Neural cell (in vitro differentiated cells): ENCODE measurements around the gene FCN2. TPM values are rescaled to one million over a fixed set of nuclear protein-coding genes. Genes with fewer than 3 reads are reported as not detected.

Source experiments
- H2AFZ ChIP-seq: fragments of 200-600, 300-800 bp; sonication (generic), shearing (Covaris generic); 2 replicates; pipeline ENCODE4 v1.6.0; 2014; ENCODE audit warnings: low read depth, mild to moderate bottlenecking, antibody characterized with exemption, low read length, moderate library complexity
- H3F3A ChIP-seq: fragments of 200-600 bp; shearing (Covaris generic); 2 replicates; pipeline ENCODE4 v1.6.1; 2016; ENCODE audit warnings: mild to moderate bottlenecking, moderate library complexity, mixed read lengths, antibody characterized with exemption, low read length; ENCODE audit not compliant: insufficient read depth, poor library complexity, severe bottlenecking
- H3K27ac ChIP-seq: fragments of 200-600, 300-800 bp; sonication (generic), shearing (Covaris generic); 2 replicates; pipeline ENCODE4 v1.5.1; 2014; ENCODE audit warnings: mild to moderate bottlenecking, low read length, moderate library complexity
- H3K27me3 ChIP-seq: fragments of 300-800, 200-600 bp; sonication (generic), shearing (Covaris generic); 2 replicates; pipeline ENCODE4 v1.6.0; 2014; ENCODE audit warnings: mild to moderate bottlenecking, low read depth, low read length, moderate library complexity; ENCODE audit not compliant: insufficient read depth
- H3K36me3 ChIP-seq: fragments of 300-800, 200-600 bp; sonication (generic), shearing (Covaris generic); 2 replicates; pipeline ENCODE4 v1.5.1; 2014; ENCODE audit warnings: mild to moderate bottlenecking, antibody characterized with exemption, low read length, moderate library complexity; ENCODE audit not compliant: insufficient read depth
- H3K4me2 ChIP-seq: fragments of 300-800, 200-600 bp; sonication (generic), shearing (Covaris generic); 2 replicates; pipeline ENCODE4 v1.6.0; 2014; ENCODE audit warnings: mild to moderate bottlenecking, low read length
- H3K4me3 ChIP-seq: fragments of 300-800, 200-600 bp; sonication (generic), shearing (Covaris generic); 2 replicates; pipeline ENCODE4 v1.5.1; 2014; ENCODE audit warnings: mild to moderate bottlenecking, low read length, moderate library complexity
- H3K79me2 ChIP-seq: fragments of 200-600 bp; shearing (Covaris generic); replicated peaks from 2 replicates; pipeline ENCODE4 v1.6.0; 2014; ENCODE audit warnings: mild to moderate bottlenecking, low read length, moderate library complexity; ENCODE audit not compliant: insufficient read depth
- H3K9ac ChIP-seq: fragments of 300-800, 200-600 bp; sonication (generic), shearing (Covaris generic); 2 replicates; pipeline ENCODE4 v1.6.1; 2016; ENCODE audit warnings: mild to moderate bottlenecking, low read length, mixed read lengths
- H3K9me2 ChIP-seq: fragments of 200-600 bp; shearing (Covaris generic); 2 replicates; pipeline ENCODE4 v1.6.1; 2016; ENCODE audit warnings: mild to moderate bottlenecking, low read length, mixed read lengths; ENCODE audit not compliant: insufficient read depth
- H3K9me3 ChIP-seq: fragments of 200-600, 300-800 bp; sonication (generic), shearing (Covaris generic); 2 replicates; pipeline ENCODE4 v1.6.1; 2016; ENCODE audit warnings: mild to moderate bottlenecking, mixed run types, low read length, moderate library complexity, mixed read lengths
- H4K20me1 ChIP-seq: fragments of 200-600 bp; shearing (Covaris generic); 2 replicates; pipeline ENCODE4 v1.6.1; 2016; ENCODE audit warnings: mild to moderate bottlenecking, mixed run types; ENCODE audit not compliant: insufficient read depth
- EP300 ChIP-seq: fragments of 450-650 bp; conservative IDR thresholded peaks from 2 replicates; pipeline ENCODE4 v1.6.1; 2014; ENCODE audit warnings: antibody characterized with exemption, mild to moderate bottlenecking, moderate library complexity; ENCODE audit not compliant: poor library complexity, severe bottlenecking
- MXI1 ChIP-seq: fragments of 450-650 bp; conservative IDR thresholded peaks from 2 replicates; pipeline ENCODE4 v1.6.1; 2014; ENCODE audit warnings: antibody characterized with exemption, mild to moderate bottlenecking; ENCODE audit not compliant: poor library complexity, severe bottlenecking
- POLR2AphosphoS5 ChIP-seq: IDR thresholded peaks from 2 replicates; pipeline ENCODE4 v1.6.1; 2012
- RAD21 ChIP-seq: fragments of 450-650 bp; conservative IDR thresholded peaks from 2 replicates; pipeline ENCODE4 v1.6.1; 2014; ENCODE audit warnings: antibody characterized with exemption, mild to moderate bottlenecking, moderate library complexity
- SMC3 ChIP-seq: fragments of 450-650 bp; conservative IDR thresholded peaks from 2 replicates; pipeline ENCODE4 v1.6.1; 2014; ENCODE audit warnings: antibody characterized with exemption, mild to moderate bottlenecking, moderate library complexity; ENCODE audit not compliant: poor library complexity
- TAF1 ChIP-seq: IDR thresholded peaks from 2 replicates; pipeline ENCODE4 v1.6.1; 2012; ENCODE audit warnings: low read depth
- polyA plus RNA-seq: library from polyadenylated mRNA; depleted of rRNA; stranded (reverse); fragments of >200 nt; gene quantifications from 2 replicates; pipeline ENCODE4 v1.2.3, GENCODE V29; 2014
- TF ChIP-seq, protein P1 (sequence below): fragments of 450-650 bp; IDR thresholded peaks from 2 replicates; pipeline ENCODE4 v1.5.1; 2014; ENCODE audit warnings: antibody characterized with exemption, mild to moderate bottlenecking, moderate library complexity; ENCODE audit not compliant: poor library complexity, severe bottlenecking
- TF ChIP-seq, protein P2 (sequence below): IDR thresholded peaks from 2 replicates; pipeline ENCODE4 v1.6.1; 2012; ENCODE audit warnings: borderline replicate concordance

The FCN2 gene
- polyA plus RNA-seq, 1 donor from 2014 or later, result not detected

DNA sequence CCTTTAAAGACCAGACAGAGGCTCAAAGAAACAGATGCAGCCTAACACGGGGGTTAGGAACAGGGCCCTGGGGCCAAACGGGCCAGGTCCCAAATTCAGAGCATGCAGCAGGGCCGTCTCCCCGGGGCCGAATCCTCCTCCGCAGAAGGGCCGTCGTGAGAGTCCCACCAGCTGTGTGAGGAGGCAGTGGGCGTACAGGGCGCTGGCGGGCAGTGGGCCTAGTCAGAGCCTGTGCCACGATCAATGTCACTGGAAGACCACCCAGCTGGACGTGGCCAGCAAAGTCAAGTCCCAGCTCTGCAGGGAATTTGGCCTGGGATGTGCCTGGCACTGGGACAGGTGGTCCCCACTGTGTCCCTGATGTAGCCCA, 15.8 kb upstream of the FCN2 start:
- TF ChIP-seq SMC3 (no peak), RAD21 (no peak), POLR2AphosphoS5 (no peak), EP300 (no peak), TAF1 (no peak), MXI1 (no peak)
- TF ChIP-seq, protein P1, sequence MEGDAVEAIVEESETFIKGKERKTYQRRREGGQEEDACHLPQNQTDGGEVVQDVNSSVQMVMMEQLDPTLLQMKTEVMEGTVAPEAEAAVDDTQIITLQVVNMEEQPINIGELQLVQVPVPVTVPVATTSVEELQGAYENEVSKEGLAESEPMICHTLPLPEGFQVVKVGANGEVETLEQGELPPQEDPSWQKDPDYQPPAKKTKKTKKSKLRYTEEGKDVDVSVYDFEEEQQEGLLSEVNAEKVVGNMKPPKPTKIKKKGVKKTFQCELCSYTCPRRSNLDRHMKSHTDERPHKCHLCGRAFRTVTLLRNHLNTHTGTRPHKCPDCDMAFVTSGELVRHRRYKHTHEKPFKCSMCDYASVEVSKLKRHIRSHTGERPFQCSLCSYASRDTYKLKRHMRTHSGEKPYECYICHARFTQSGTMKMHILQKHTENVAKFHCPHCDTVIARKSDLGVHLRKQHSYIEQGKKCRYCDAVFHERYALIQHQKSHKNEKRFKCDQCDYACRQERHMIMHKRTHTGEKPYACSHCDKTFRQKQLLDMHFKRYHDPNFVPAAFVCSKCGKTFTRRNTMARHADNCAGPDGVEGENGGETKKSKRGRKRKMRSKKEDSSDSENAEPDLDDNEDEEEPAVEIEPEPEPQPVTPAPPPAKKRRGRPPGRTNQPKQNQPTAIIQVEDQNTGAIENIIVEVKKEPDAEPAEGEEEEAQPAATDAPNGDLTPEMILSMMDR, result no peak
- TF ChIP-seq, protein P2, sequence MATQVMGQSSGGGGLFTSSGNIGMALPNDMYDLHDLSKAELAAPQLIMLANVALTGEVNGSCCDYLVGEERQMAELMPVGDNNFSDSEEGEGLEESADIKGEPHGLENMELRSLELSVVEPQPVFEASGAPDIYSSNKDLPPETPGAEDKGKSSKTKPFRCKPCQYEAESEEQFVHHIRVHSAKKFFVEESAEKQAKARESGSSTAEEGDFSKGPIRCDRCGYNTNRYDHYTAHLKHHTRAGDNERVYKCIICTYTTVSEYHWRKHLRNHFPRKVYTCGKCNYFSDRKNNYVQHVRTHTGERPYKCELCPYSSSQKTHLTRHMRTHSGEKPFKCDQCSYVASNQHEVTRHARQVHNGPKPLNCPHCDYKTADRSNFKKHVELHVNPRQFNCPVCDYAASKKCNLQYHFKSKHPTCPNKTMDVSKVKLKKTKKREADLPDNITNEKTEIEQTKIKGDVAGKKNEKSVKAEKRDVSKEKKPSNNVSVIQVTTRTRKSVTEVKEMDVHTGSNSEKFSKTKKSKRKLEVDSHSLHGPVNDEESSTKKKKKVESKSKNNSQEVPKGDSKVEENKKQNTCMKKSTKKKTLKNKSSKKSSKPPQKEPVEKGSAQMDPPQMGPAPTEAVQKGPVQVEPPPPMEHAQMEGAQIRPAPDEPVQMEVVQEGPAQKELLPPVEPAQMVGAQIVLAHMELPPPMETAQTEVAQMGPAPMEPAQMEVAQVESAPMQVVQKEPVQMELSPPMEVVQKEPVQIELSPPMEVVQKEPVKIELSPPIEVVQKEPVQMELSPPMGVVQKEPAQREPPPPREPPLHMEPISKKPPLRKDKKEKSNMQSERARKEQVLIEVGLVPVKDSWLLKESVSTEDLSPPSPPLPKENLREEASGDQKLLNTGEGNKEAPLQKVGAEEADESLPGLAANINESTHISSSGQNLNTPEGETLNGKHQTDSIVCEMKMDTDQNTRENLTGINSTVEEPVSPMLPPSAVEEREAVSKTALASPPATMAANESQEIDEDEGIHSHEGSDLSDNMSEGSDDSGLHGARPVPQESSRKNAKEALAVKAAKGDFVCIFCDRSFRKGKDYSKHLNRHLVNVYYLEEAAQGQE, result no peak
- no peak overlapping the region for H2AFZ ChIP-seq
- no peaks in the 10 kb centered on the region for H3K36me3 ChIP-seq
- H3K4me3 ChIP-seq, result no peak overlapping the region
- H4K20me1 ChIP-seq, result no peaks in the 10 kb centered on the region
- H3F3A ChIP-seq, result no peaks in the 10 kb centered on the region
- H3K9me3 ChIP-seq, result no peaks in the 10 kb centered on the region
- no peaks in the 10 kb centered on the region for H3K9me2 ChIP-seq
- no peak overlapping the region for H3K27ac ChIP-seq
- no peak overlapping the region for H3K4me2 ChIP-seq
- H3K79me2 ChIP-seq, result no peaks in the 10 kb centered on the region
- H3K9ac ChIP-seq, result no peak overlapping the region
- H3K27me3 ChIP-seq, result no peaks in the 10 kb centered on the region

DNA sequence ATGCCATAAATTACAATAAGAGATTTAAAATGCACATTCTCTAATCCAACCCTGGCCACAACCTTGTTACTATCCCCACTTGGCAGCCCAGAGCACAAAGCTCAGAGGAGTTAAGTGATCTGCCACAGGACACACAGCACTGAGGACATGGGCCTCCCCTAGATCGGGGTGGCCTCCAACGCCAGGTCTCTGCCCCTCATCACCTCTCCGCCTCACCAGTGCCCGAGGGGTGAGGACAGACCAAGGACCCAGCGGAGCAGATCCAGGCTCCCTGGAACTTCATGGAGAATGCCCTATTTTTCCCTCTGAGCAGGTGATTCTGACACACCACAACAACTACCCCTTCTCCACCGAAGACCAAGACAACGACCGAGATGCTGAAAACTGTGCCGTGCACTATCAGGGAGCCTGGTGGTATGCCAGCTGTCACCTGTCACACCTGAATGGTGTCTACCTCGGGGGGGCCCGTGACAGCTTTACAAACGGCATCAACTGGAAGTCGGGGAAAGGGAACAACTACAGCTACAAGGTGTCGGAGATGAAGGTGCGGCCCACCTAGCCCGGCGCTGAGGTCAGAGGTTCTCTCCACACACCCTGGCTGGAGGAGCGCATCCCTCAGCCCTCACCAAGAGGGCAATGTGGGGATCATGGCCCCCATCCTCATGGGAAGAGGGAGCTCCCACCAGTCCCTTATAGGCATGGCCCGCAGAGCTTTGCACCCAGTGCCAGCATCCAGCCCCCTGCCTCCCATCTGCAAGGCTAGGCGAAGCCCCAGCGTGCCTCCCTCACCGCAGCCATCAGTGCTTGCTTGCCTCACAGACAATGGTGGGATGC, 12.5 kb upstream of the FCN2 start:
- Histone ChIP-seq H3F3A (no peaks in the 10 kb centered on the region), H3K9ac (no peak overlapping the region), H3K9me3 (no peaks in the 10 kb centered on the region), H3K4me3 (no peak overlapping the region), H2AFZ (no peak overlapping the region), H3K9me2 (no peaks in the 10 kb centered on the region), H3K36me3 (no peaks in the 10 kb centered on the region), H4K20me1 (no peaks in the 10 kb centered on the region), H3K27me3 (no peaks in the 10 kb centered on the region), H3K4me2 (no peak overlapping the region), H3K79me2 (no peaks in the 10 kb centered on the region), H3K27ac (no peak overlapping the region)
- no peak for TF ChIP-seq POLR2AphosphoS5
- no peak for TF ChIP-seq MXI1
- no peak for TF ChIP-seq EP300
- no peak for TF ChIP-seq RAD21
- TF ChIP-seq SMC3, result no peak
- TF ChIP-seq, protein P1, result no peak
